ENCODE results near the gene NTNG1. TPM values are rescaled to one million over a fixed set of nuclear protein-coding genes. Genes with fewer than 3 reads are reported as not detected.

NTNG1 gene
- total RNA-seq, 1 donor from 2014 or later: 8.1 TPM

GRCh38 chr1:107225706-107226105, 84.9 kb downstream of the NTNG1 start:
- no peaks in the 10 kb centered on the region for H4K20me1 ChIP-seq (ENCODE audit: insufficient read depth, low read length)
- H3K36me3 Mint-ChIP-seq (ENCODE audit: low read depth, unreplicated experiment): peaks cover 2% of the 10 kb centered on the region
- no peaks in the 10 kb centered on the region for H3K36me3 ChIP-seq (ENCODE audit: insufficient read depth, low read length)
- H3K4me3 ChIP-seq (ENCODE audit: insufficient read depth, low read depth, low read length): no peak overlapping the region
- peaks cover 4% of the 10 kb centered on the region for H3K9me3 ChIP-seq (ENCODE audit: insufficient read depth, low read depth, low read length)
- no peak overlapping the region for H3K4me2 ChIP-seq (ENCODE audit: low read length)
- H3K27ac Mint-ChIP-seq (ENCODE audit: unreplicated experiment): no peak overlapping the region
- peaks cover 5% of the 10 kb centered on the region for H3K9me3 Mint-ChIP-seq (ENCODE audit: unreplicated experiment)
- H3K79me2 ChIP-seq (ENCODE audit: insufficient read depth, low read length): peaks cover 5% of the 10 kb centered on the region
- no peaks in the 10 kb centered on the region for H3K4me1 Mint-ChIP-seq (ENCODE audit: low read depth, unreplicated experiment)
- H3K4me1 ChIP-seq (ENCODE audit: insufficient read depth, low read length): no peaks in the 10 kb centered on the region
- H3K4me3 Mint-ChIP-seq (ENCODE audit: unreplicated experiment): no peak overlapping the region
- H3K27me3 ChIP-seq (ENCODE audit: insufficient read depth, low read length): no peaks in the 10 kb centered on the region
- H2AFZ ChIP-seq (ENCODE audit: low read depth, low read length): no peak overlapping the region
- no peaks in the 10 kb centered on the region for H3K27me3 Mint-ChIP-seq (ENCODE audit: low read depth, unreplicated experiment)
- H3K27ac ChIP-seq (ENCODE audit: low read depth, low read length): no peak overlapping the region
- TF ChIP-seq EZH2 (IDR thresholded peaks at IDR 0.05; ENCODE audit: insufficient read depth, low read length) (no peak), CTCF (IDR thresholded peaks at IDR 0.05; ENCODE audit: insufficient read depth, low read depth, low read length) (no peak)
- DNase-seq (ENCODE audit: low read depth): no peak
- no peak for FAIRE-seq
- no peak overlapping the region for H3K9ac ChIP-seq (ENCODE audit: low read length)

DNA sequence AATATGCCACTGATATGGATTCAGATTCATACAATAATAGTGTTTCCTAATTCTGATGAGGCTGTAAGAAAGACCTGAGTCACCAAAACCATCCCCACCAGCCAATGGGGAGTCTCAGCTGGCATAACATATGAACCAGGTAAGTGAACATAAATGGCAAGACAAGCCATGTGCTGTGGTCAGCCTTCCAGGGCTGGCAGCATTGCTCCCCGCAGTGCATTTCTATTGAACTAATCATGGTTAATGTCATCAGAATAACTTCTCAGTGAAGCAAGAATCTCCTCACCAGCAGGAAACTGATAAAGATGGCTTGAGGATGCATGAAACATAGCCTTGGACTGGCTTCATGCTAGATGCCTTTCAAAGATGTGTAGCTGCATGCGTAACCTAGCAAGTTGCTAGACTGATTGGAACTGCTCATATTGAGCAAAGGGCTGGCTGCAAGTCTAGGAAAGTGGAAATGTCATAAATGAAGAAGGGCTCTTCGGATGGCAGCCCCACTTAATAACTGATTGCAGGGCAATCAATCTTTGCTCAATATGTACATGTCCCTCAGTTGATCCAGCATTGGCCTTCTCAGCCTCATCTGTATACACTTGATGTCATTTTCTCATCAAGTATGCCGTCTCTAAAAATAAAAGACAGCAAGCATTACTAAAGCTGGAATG, 88.0 kb downstream of the NTNG1 start:
- Mint-ChIP-seq H3K27ac (ENCODE audit: unreplicated experiment) (no peak overlapping the region), H3K4me3 (ENCODE audit: unreplicated experiment) (no peak overlapping the region), H3K4me1 (ENCODE audit: low read depth, unreplicated experiment) (no peaks in the 10 kb centered on the region), H3K36me3 (ENCODE audit: low read depth, unreplicated experiment) (peaks cover 2% of the 10 kb centered on the region), H3K9me3 (ENCODE audit: unreplicated experiment) (peaks cover 5% of the 10 kb centered on the region), H3K27me3 (ENCODE audit: low read depth, unreplicated experiment) (no peaks in the 10 kb centered on the region)
- TF ChIP-seq EZH2 (IDR thresholded peaks at IDR 0.05; ENCODE audit: insufficient read depth, low read length) (no peak), CTCF (IDR thresholded peaks at IDR 0.05; ENCODE audit: insufficient read depth, low read depth, low read length) (no peak)
- Histone ChIP-seq H3K4me2 (ENCODE audit: low read length) (no peak overlapping the region), H4K20me1 (ENCODE audit: insufficient read depth, low read length) (no peaks in the 10 kb centered on the region), H3K9ac (ENCODE audit: low read length) (no peak overlapping the region), H3K79me2 (ENCODE audit: insufficient read depth, low read length) (no peaks in the 10 kb centered on the region), H3K4me1 (ENCODE audit: insufficient read depth, low read length) (no peaks in the 10 kb centered on the region), H3K27ac (ENCODE audit: low read depth, low read length) (no peak overlapping the region), H3K4me3 (ENCODE audit: insufficient read depth, low read depth, low read length) (no peak overlapping the region), H3K9me3 (ENCODE audit: insufficient read depth, low read depth, low read length) (peaks cover 4% of the 10 kb centered on the region), H2AFZ (ENCODE audit: low read depth, low read length) (no peak overlapping the region), H3K27me3 (ENCODE audit: insufficient read depth, low read length) (no peaks in the 10 kb centered on the region), H3K36me3 (ENCODE audit: insufficient read depth, low read length) (no peaks in the 10 kb centered on the region)
- FAIRE-seq: no peak
- DNase-seq (ENCODE audit: low read depth): peak; percentile 56

DNA sequence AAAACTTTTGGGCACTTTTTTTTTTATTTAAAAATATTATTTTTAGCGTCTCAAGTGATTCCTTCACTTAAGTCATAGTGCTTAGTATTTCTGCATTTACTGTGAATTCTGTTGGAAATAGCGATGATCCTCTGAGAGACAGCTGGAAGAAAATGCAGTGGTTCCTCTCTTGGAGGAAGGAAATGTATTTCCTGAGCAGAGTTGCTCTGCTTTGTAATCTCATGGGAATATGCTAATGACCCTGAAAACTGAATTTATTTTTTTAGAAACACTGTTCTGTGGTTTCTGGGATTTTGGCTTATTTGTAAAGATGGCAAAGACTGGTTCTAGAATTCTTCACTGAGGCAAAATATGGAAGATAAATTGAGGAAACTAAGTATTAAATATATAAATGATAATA, 88.9 kb downstream of the NTNG1 start:
- Mint-ChIP-seq H3K36me3 (ENCODE audit: low read depth, unreplicated experiment) (peaks cover 2% of the 10 kb centered on the region), H3K4me1 (ENCODE audit: low read depth, unreplicated experiment) (no peaks in the 10 kb centered on the region), H3K27ac (ENCODE audit: unreplicated experiment) (no peak overlapping the region), H3K27me3 (ENCODE audit: low read depth, unreplicated experiment) (no peaks in the 10 kb centered on the region), H3K9me3 (ENCODE audit: unreplicated experiment) (peaks cover 5% of the 10 kb centered on the region), H3K4me3 (ENCODE audit: unreplicated experiment) (no peak overlapping the region)
- Histone ChIP-seq H3K27ac (ENCODE audit: low read depth, low read length) (no peak overlapping the region), H3K4me1 (ENCODE audit: insufficient read depth, low read length) (no peaks in the 10 kb centered on the region), H2AFZ (ENCODE audit: low read depth, low read length) (no peak overlapping the region), H3K4me2 (ENCODE audit: low read length) (no peak overlapping the region), H3K4me3 (ENCODE audit: insufficient read depth, low read depth, low read length) (no peak overlapping the region), H3K79me2 (ENCODE audit: insufficient read depth, low read length) (no peaks in the 10 kb centered on the region), H3K9me3 (ENCODE audit: insufficient read depth, low read depth, low read length) (peaks cover 4% of the 10 kb centered on the region), H3K9ac (ENCODE audit: low read length) (no peak overlapping the region), H3K36me3 (ENCODE audit: insufficient read depth, low read length) (no peaks in the 10 kb centered on the region), H3K27me3 (ENCODE audit: insufficient read depth, low read length) (no peaks in the 10 kb centered on the region), H4K20me1 (ENCODE audit: insufficient read depth, low read length) (no peaks in the 10 kb centered on the region)
- TF ChIP-seq CTCF (IDR thresholded peaks at IDR 0.05; ENCODE audit: insufficient read depth, low read depth, low read length): no peak
- no peak for TF ChIP-seq EZH2 (IDR thresholded peaks at IDR 0.05; ENCODE audit: insufficient read depth, low read length)
- no peak for FAIRE-seq
- no peak for DNase-seq (ENCODE audit: low read depth)
